WTC11 (cell line): Measurements from ENCODE around the gene SYNM. TPM values are rescaled to one million over a fixed set of nuclear protein-coding genes. Genes with fewer than 3 reads are reported as not detected.

Experiments
- ATAC-seq: fragments of 200-7000 bp; cut with Tn5 transposase; 2 replicates; pipeline ENCODE4 v1.10.0; 2021; ENCODE audit warnings: mild to moderate bottlenecking, moderate library complexity
- CTCF ChIA-PET: fragments of 300-600 bp; sonication (Branson Sonifier 250); formaldehyde crosslinking; loops from one replicate; lab custom pipeline; 2021; ENCODE audit warnings: antibody characterized with exemption; lab: Charles Lee
- POLR2A ChIA-PET: fragments of 350-600 bp; sonication (Branson Sonifier 250); formaldehyde crosslinking; loops from one replicate; lab custom pipeline; 2021; ENCODE audit warnings: antibody characterized with exemption; lab: Charles Lee
- DNase-seq: peaks from one replicate; pipeline ENCODE4 v3.0.0; 2021; ENCODE audit warnings: low spot score
- H3K27ac Mint-ChIP-seq: 2 replicates; pipeline ENCODE4 v1.8.0; 2021; ENCODE audit warnings: mixed read lengths
- H3K27me3 Mint-ChIP-seq: 2 replicates; pipeline ENCODE4 v1.8.0; 2021; ENCODE audit warnings: low read depth, mild to moderate bottlenecking, moderate library complexity, mixed read lengths
- H3K36me3 Mint-ChIP-seq: 2 replicates; pipeline ENCODE4 v1.8.0; 2021; ENCODE audit warnings: mixed read lengths
- H3K4me1 Mint-ChIP-seq: 2 replicates; pipeline ENCODE4 v1.8.0; 2022; ENCODE audit warnings: mixed read lengths
- H3K4me3 Mint-ChIP-seq: 2 replicates; pipeline ENCODE4 v1.8.0; 2021; ENCODE audit warnings: mild to moderate bottlenecking, moderate library complexity, mixed read lengths
- H3K9me3 Mint-ChIP-seq: 2 replicates; pipeline ENCODE4 v1.8.0; 2021; ENCODE audit warnings: mixed read lengths
- ATF3 ChIP-seq: sonication (generic); formaldehyde crosslinking; conservative IDR thresholded peaks from 2 replicates; pipeline ENCODE4 v1.8.1; 2022; ENCODE audit warnings: mild to moderate bottlenecking, missing genetic modification reagents
- CBFB ChIP-seq: sonication (generic); formaldehyde crosslinking; IDR thresholded peaks from 2 replicates; pipeline ENCODE4 v1.8.1; 2022; ENCODE audit warnings: mild to moderate bottlenecking, low read depth, missing genetic modification reagents
- ELF4 ChIP-seq: sonication (generic); formaldehyde crosslinking; IDR thresholded peaks from 2 replicates; pipeline ENCODE4 v1.8.1; 2022; ENCODE audit warnings: low read depth, mild to moderate bottlenecking, moderate library complexity, missing genetic modification reagents
- EMX1 ChIP-seq: fragments of 250-450 bp; sonication (Bioruptor Pico); IDR thresholded peaks from 2 replicates; pipeline ENCODE4 v1.8.0; 2021; ENCODE audit warnings: mild to moderate bottlenecking
- FOXP1 ChIP-seq: sonication (generic); formaldehyde crosslinking; IDR thresholded peaks from 2 replicates; pipeline ENCODE4 v1.8.0; 2022; ENCODE audit warnings: missing genetic modification reagents, mild to moderate bottlenecking, moderate library complexity, borderline replicate concordance
- HMGA2 ChIP-seq: fragments of 250-450 bp; sonication (Bioruptor Pico); IDR thresholded peaks from 2 replicates; pipeline ENCODE4 v1.4.0; 2021; ENCODE audit warnings: mild to moderate bottlenecking, moderate library complexity
- JAZF1 ChIP-seq: fragments of 250-450 bp; sonication (Bioruptor Pico); IDR thresholded peaks from 2 replicates; pipeline ENCODE4 v1.9.0; 2021; ENCODE audit warnings: moderate library complexity, mild to moderate bottlenecking, inconsistent platforms
- MYBL2 ChIP-seq: sonication (generic); formaldehyde crosslinking; IDR thresholded peaks from 2 replicates; pipeline ENCODE4 v1.8.1; 2023; ENCODE audit warnings: mild to moderate bottlenecking, moderate library complexity, missing genetic modification reagents
- NFE2L1 ChIP-seq: sonication (generic); formaldehyde crosslinking; IDR thresholded peaks from 2 replicates; pipeline ENCODE4 v1.8.1; 2023; ENCODE audit warnings: missing genetic modification reagents
- NR2C2 ChIP-seq: sonication (generic); formaldehyde crosslinking; IDR thresholded peaks from 2 replicates; pipeline ENCODE4 v1.8.0; 2022; ENCODE audit warnings: mild to moderate bottlenecking, missing genetic modification reagents
- SOX15 ChIP-seq: fragments of 250-450 bp; sonication (Bioruptor Pico); IDR thresholded peaks from 2 replicates; pipeline ENCODE4 v1.9.0; 2021; ENCODE audit warnings: mild to moderate bottlenecking
- TEAD1 ChIP-seq: sonication (generic); formaldehyde crosslinking; IDR thresholded peaks from 2 replicates; pipeline ENCODE4 v1.8.0; 2022; ENCODE audit warnings: mild to moderate bottlenecking, missing genetic modification reagents
- USF2 ChIP-seq: sonication (generic); formaldehyde crosslinking; IDR thresholded peaks from 2 replicates; pipeline ENCODE4 v1.8.1; 2023; ENCODE audit warnings: mild to moderate bottlenecking, missing genetic modification reagents, moderate library complexity
- ZNF263 ChIP-seq: sonication (generic); formaldehyde crosslinking; IDR thresholded peaks from 2 replicates; pipeline ENCODE4 v1.8.1; 2022; ENCODE audit warnings: low read depth, mild to moderate bottlenecking, moderate library complexity, missing genetic modification reagents
- ZNF423 ChIP-seq: fragments of 250-450 bp; sonication (Bioruptor Pico); IDR thresholded peaks from 2 replicates; pipeline ENCODE4 v2.1.2; 2022; ENCODE audit warnings: mild to moderate bottlenecking, moderate library complexity
- total RNA-seq: library from RNA; stranded (reverse); gene quantifications from 3 replicates; pipeline ENCODE4 v1.2.3, GENCODE V29; 2021
- TF ChIP-seq, protein P1 (sequence below): sonication (generic); formaldehyde crosslinking; IDR thresholded peaks from 2 replicates; pipeline ENCODE4 v1.8.0; 2022; ENCODE audit warnings: mild to moderate bottlenecking, missing genetic modification reagents
- TF ChIP-seq, protein P2 (sequence below): sonication (generic); formaldehyde crosslinking; IDR thresholded peaks from 2 replicates; pipeline ENCODE4 v1.8.1; 2022; ENCODE audit warnings: low read depth, missing genetic modification reagents, borderline replicate concordance
- TF ChIP-seq, protein P3 (sequence below): sonication (generic); formaldehyde crosslinking; IDR thresholded peaks from 2 replicates; pipeline ENCODE4 v1.8.0; 2022; ENCODE audit warnings: mild to moderate bottlenecking, missing genetic modification reagents
- TF ChIP-seq, protein P4 (sequence below): fragments of 250-450 bp; sonication (Bioruptor Pico); IDR thresholded peaks from 2 replicates; pipeline ENCODE4 v1.9.0; 2021; ENCODE audit warnings: mild to moderate bottlenecking
- TF ChIP-seq, protein P5 (sequence below): fragments of 200-600 bp; IDR thresholded peaks from 2 replicates; pipeline ENCODE4 v1.8.0; 2022; ENCODE audit warnings: antibody characterized with exemption

Gene SYNM
- total RNA-seq, 1 experiment from 2014 or later: 2.2 TPM

DNA sequence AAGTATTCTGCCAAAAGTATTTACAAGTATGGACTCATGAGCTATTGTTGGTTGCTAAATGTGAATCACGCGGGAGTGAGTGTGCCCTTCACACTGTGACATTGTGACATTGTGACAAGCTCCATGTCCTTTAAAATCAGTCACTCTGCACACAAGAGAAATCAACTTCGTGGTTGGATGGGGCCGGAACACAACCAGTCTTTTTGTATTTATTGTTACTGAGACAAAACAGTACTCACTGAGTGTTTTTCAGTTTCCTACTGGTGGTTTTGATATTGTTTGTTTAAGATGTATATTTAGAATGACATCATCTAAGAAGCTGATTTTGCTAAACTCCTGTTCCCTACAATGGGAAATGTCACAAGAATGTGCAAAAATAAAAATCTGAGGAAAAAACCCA, 30.3 kb downstream of the SYNM start:
- ChIA-PET CTCF (interaction anchor here (0.7 to 1.5 kb wide), 3 partner anchors 9 to 116 kb away, joined by 3 to 4 read pairs (median 3); partner anchors contain the start of genes LRRC28 and SYNM), POLR2A (no interaction called here)
- H3K9me3 Mint-ChIP-seq: no peaks in the 10 kb centered on the region
- H3K27ac Mint-ChIP-seq: no peak overlapping the region
- no peak overlapping the region for H3K4me3 Mint-ChIP-seq
- H3K4me1 Mint-ChIP-seq: peaks cover 25% of the 10 kb centered on the region
- no peak for TF ChIP-seq CBFB
- TF ChIP-seq ELF4 (CRISPR knock-in tag): no peak
- no peak for TF ChIP-seq NR2C2
- TF ChIP-seq MYBL2 (CRISPR knock-in tag): no peak
- TF ChIP-seq, protein P1, sequence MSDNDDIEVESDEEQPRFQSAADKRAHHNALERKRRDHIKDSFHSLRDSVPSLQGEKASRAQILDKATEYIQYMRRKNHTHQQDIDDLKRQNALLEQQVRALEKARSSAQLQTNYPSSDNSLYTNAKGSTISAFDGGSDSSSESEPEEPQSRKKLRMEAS: no peak
- no peak for TF ChIP-seq ZNF263
- TF ChIP-seq, protein P2, sequence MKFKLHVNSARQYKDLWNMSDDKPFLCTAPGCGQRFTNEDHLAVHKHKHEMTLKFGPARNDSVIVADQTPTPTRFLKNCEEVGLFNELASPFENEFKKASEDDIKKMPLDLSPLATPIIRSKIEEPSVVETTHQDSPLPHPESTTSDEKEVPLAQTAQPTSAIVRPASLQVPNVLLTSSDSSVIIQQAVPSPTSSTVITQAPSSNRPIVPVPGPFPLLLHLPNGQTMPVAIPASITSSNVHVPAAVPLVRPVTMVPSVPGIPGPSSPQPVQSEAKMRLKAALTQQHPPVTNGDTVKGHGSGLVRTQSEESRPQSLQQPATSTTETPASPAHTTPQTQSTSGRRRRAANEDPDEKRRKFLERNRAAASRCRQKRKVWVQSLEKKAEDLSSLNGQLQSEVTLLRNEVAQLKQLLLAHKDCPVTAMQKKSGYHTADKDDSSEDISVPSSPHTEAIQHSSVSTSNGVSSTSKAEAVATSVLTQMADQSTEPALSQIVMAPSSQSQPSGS (CRISPR knock-in tag): no peak
- no peak for TF ChIP-seq JAZF1 (CRISPR knock-in tag)
- TF ChIP-seq EMX1 (CRISPR knock-in tag): no peak
- TF ChIP-seq SOX15 (CRISPR knock-in tag): no peak
- no peak for TF ChIP-seq USF2 (CRISPR knock-in tag)
- TF ChIP-seq, protein P3, sequence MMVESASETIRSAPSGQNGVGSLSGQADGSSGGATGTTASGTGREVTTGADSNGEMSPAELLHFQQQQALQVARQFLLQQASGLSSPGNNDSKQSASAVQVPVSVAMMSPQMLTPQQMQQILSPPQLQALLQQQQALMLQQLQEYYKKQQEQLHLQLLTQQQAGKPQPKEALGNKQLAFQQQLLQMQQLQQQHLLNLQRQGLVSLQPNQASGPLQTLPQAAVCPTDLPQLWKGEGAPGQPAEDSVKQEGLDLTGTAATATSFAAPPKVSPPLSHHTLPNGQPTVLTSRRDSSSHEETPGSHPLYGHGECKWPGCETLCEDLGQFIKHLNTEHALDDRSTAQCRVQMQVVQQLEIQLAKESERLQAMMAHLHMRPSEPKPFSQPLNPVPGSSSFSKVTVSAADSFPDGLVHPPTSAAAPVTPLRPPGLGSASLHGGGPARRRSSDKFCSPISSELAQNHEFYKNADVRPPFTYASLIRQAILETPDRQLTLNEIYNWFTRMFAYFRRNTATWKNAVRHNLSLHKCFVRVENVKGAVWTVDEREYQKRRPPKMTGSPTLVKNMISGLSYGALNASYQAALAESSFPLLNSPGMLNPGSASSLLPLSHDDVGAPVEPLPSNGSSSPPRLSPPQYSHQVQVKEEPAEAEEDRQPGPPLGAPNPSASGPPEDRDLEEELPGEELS (CRISPR knock-in tag): no peak
- no peak for TF ChIP-seq NFE2L1 (CRISPR knock-in tag)
- TF ChIP-seq, all 79 proteins: peak for 0
- H3K27me3 Mint-ChIP-seq: no peaks in the 10 kb centered on the region
- ATAC-seq (no peak), DNase-seq (no peak)
- peaks cover 14% of the 10 kb centered on the region; the same call in 1 of the 2 replicates for H3K36me3 Mint-ChIP-seq

- CTCF ChIA-PET: no interaction called here
- Mint-ChIP-seq H3K4me1 (peaks cover 35% of the 10 kb centered on the region), H3K27me3 (no peaks in the 10 kb centered on the region), H3K4me3 (no peak overlapping the region), H3K36me3 (peaks cover 18% of the 10 kb centered on the region; the same call in 1 of the 2 replicates), H3K27ac (no peak overlapping the region), H3K9me3 (no peaks in the 10 kb centered on the region)
- DNase-seq: no peak
- ATAC-seq: no peak
- TF ChIP-seq, protein P4, sequence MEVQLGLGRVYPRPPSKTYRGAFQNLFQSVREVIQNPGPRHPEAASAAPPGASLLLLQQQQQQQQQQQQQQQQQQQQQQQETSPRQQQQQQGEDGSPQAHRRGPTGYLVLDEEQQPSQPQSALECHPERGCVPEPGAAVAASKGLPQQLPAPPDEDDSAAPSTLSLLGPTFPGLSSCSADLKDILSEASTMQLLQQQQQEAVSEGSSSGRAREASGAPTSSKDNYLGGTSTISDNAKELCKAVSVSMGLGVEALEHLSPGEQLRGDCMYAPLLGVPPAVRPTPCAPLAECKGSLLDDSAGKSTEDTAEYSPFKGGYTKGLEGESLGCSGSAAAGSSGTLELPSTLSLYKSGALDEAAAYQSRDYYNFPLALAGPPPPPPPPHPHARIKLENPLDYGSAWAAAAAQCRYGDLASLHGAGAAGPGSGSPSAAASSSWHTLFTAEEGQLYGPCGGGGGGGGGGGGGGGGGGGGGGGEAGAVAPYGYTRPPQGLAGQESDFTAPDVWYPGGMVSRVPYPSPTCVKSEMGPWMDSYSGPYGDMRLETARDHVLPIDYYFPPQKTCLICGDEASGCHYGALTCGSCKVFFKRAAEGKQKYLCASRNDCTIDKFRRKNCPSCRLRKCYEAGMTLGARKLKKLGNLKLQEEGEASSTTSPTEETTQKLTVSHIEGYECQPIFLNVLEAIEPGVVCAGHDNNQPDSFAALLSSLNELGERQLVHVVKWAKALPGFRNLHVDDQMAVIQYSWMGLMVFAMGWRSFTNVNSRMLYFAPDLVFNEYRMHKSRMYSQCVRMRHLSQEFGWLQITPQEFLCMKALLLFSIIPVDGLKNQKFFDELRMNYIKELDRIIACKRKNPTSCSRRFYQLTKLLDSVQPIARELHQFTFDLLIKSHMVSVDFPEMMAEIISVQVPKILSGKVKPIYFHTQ (CRISPR knock-in tag): no peak
- TF ChIP-seq ZNF423 (CRISPR knock-in tag) (peak; percentile 66), ATF3 (no peak)
- POLR2A ChIA-PET: no interaction called here
These were observed 32.2 kb downstream of the SYNM start for GRCh38 chr15:99137111-99137546.

- Mint-ChIP-seq H3K4me1 (peaks cover 42% of the 10 kb centered on the region), H3K4me3 (no peak overlapping the region), H3K27me3 (no peaks in the 10 kb centered on the region), H3K36me3 (peaks cover 18% of the 10 kb centered on the region; the same call in 1 of the 2 replicates), H3K27ac (no peak overlapping the region), H3K9me3 (no peaks in the 10 kb centered on the region)
- no peak for DNase-seq
- POLR2A ChIA-PET: no interaction called here
- CTCF ChIA-PET: no interaction called here
- ATAC-seq: no peak
- TF ChIP-seq TEAD1 (CRISPR knock-in tag): no peak
- TF ChIP-seq, protein P5, sequence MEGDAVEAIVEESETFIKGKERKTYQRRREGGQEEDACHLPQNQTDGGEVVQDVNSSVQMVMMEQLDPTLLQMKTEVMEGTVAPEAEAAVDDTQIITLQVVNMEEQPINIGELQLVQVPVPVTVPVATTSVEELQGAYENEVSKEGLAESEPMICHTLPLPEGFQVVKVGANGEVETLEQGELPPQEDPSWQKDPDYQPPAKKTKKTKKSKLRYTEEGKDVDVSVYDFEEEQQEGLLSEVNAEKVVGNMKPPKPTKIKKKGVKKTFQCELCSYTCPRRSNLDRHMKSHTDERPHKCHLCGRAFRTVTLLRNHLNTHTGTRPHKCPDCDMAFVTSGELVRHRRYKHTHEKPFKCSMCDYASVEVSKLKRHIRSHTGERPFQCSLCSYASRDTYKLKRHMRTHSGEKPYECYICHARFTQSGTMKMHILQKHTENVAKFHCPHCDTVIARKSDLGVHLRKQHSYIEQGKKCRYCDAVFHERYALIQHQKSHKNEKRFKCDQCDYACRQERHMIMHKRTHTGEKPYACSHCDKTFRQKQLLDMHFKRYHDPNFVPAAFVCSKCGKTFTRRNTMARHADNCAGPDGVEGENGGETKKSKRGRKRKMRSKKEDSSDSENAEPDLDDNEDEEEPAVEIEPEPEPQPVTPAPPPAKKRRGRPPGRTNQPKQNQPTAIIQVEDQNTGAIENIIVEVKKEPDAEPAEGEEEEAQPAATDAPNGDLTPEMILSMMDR: no peak
- TF ChIP-seq FOXP1 (CRISPR knock-in tag): no peak
- no peak for TF ChIP-seq HMGA2
These were observed 33.0 kb downstream of the SYNM start for GRCh38 chr15:99137877-99138276.
